HepG2 (cell line): ENCODE measurements around the gene GMEB2. TPM values are rescaled to one million over a fixed set of nuclear protein-coding genes. Genes with fewer than 3 reads are reported as not detected.

Experiments used
- ARNT2 ChIP-seq: sonication (generic); formaldehyde crosslinking; IDR thresholded peaks from 2 replicates; pipeline ENCODE4 v1.8.0; 2022; ENCODE audit warnings: mild to moderate bottlenecking, low read depth, missing genetic modification reagents, moderate library complexity
- FUBP1 ChIP-seq: sonication (generic); formaldehyde crosslinking; IDR thresholded peaks from 2 replicates; pipeline ENCODE4 v1.5.1; 2020; ENCODE audit warnings: missing genetic modification reagents, mild to moderate bottlenecking, borderline replicate concordance
- GTF3A ChIP-seq: sonication (generic); formaldehyde crosslinking; conservative IDR thresholded peaks from 2 replicates; pipeline ENCODE4 v1.4.0; 2020; ENCODE audit warnings: mild to moderate bottlenecking, missing genetic modification reagents
- IRX3 ChIP-seq: sonication (generic); formaldehyde crosslinking; IDR thresholded peaks from 2 replicates; pipeline ENCODE4 v1.8.1; 2023; ENCODE audit warnings: mild to moderate bottlenecking, low read depth, missing genetic modification reagents, borderline replicate concordance
- KAT2B ChIP-seq: fragments of 150-350 bp; IDR thresholded peaks from 2 replicates; pipeline ENCODE4 v1.6.1; 2014; ENCODE audit warnings: low read depth, low read length, borderline replicate concordance
- NR3C1 ChIP-seq: sonication (generic); formaldehyde crosslinking; IDR thresholded peaks from 2 replicates; pipeline ENCODE4 v1.4.0; 2020; ENCODE audit warnings: missing genetic modification reagents
- PLSCR1 ChIP-seq: sonication (generic); formaldehyde crosslinking; IDR thresholded peaks from 2 replicates; pipeline ENCODE4 v1.5.0; 2020; ENCODE audit warnings: missing genetic modification reagents, mild to moderate bottlenecking, borderline replicate concordance
- PRDM10 ChIP-seq: sonication (generic); formaldehyde crosslinking; IDR thresholded peaks from 2 replicates; pipeline ENCODE4 v1.4.0; 2020; ENCODE audit warnings: low read depth, missing genetic modification reagents
- RAD21 ChIP-seq: fragments of 450-650 bp; formaldehyde crosslinking; IDR thresholded peaks from 2 replicates; pipeline ENCODE4 v1.5.0; 2020; ENCODE audit warnings: mild to moderate bottlenecking
- SOX5 ChIP-seq: IDR thresholded peaks from 2 replicates; pipeline ENCODE4 v1.6.1; 2016; ENCODE audit warnings: borderline replicate concordance
- SRY ChIP-seq: sonication (generic); formaldehyde crosslinking; IDR thresholded peaks from 2 replicates; pipeline ENCODE4 v1.8.0; 2022; ENCODE audit warnings: mild to moderate bottlenecking, missing genetic modification reagents
- TMF1 ChIP-seq: sonication (generic); formaldehyde crosslinking; IDR thresholded peaks from 2 replicates; pipeline ENCODE4 v1.8.1; 2022; ENCODE audit warnings: low read depth, missing genetic modification reagents
- U2AF2 ChIP-seq: fragments of 200-400 bp; formaldehyde crosslinking; IDR thresholded peaks from 2 replicates; pipeline ENCODE4 v1.6.1; 2017; ENCODE audit warnings: low read depth, mild to moderate bottlenecking, low read length
- ZNF101 ChIP-seq: sonication (generic); formaldehyde crosslinking; IDR thresholded peaks from 2 replicates; pipeline ENCODE4 v1.4.0; 2020; ENCODE audit warnings: mild to moderate bottlenecking, low read depth, missing genetic modification reagents, borderline replicate concordance
- ZNF30 ChIP-seq: sonication (generic); formaldehyde crosslinking; IDR thresholded peaks from 2 replicates; pipeline ENCODE4 v1.5.0; 2020; ENCODE audit warnings: mild to moderate bottlenecking, missing genetic modification reagents
- ZNF75D ChIP-seq: sonication (generic); formaldehyde crosslinking; IDR thresholded peaks from 2 replicates; pipeline ENCODE4 v1.8.1; 2023; ENCODE audit warnings: missing genetic modification reagents, mild to moderate bottlenecking, borderline replicate concordance
- ZNF761 ChIP-seq: sonication (generic); formaldehyde crosslinking; conservative IDR thresholded peaks from 2 replicates; pipeline ENCODE4 v1.4.0; 2020; ENCODE audit warnings: mild to moderate bottlenecking, missing genetic modification reagents
- ZNF766 ChIP-seq: sonication (generic); formaldehyde crosslinking; IDR thresholded peaks from 2 replicates; pipeline ENCODE4 v1.5.0; 2020; ENCODE audit warnings: missing genetic modification reagents, borderline replicate concordance
- ZZZ3 ChIP-seq: sonication (generic); formaldehyde crosslinking; IDR thresholded peaks from 2 replicates; pipeline ENCODE4 v1.4.0; 2020; ENCODE audit warnings: missing genetic modification reagents, mild to moderate bottlenecking, borderline replicate concordance
- polyA plus RNA-seq, 8 experiments: library from polyadenylated mRNA; depleted of rRNA in 3 of 8; stranded (reverse) in 7 of 8; unstranded in 1 of 8; fragments of >200 nt; fragmentation: Illumina TruSeq in 4 of 8; extraction: Trizol in 4 of 8; gene quantifications; 2 replicates each; pipeline versions ENCODE4 v1.2.1 to v1.2.3, GENCODE V29; 2011 to 2016; ENCODE audit warnings: low read depth in 4 of 8, missing spikeins in 1 of 8, mixed read lengths in 1 of 8; ENCODE audit not compliant: insufficient read depth in 1 of 8
- total RNA-seq, 5 experiments: library from RNA; depleted of rRNA; stranded (reverse); fragments of >200 nt; fragmentation: Illumina TruSeq; extraction: Trizol; gene quantifications; 2 replicates each; pipeline ENCODE4 v1.2.3, GENCODE V29; 2016; ENCODE audit warnings: low read depth in 1 of 5
- TF ChIP-seq, protein P1 (sequence below): sonication (generic); formaldehyde crosslinking; IDR thresholded peaks from 2 replicates; pipeline ENCODE4 v1.5.1; 2020; ENCODE audit warnings: mild to moderate bottlenecking, missing genetic modification reagents

The GMEB2 gene
- total and polyA plus RNA-seq, 2 of the 13 experiments (the other 11 are each of a cell fraction or from before 2014, with no cell fraction given): 10.6 to 12.4 TPM

GRCh38 chr20:63578224-63579016, 48.5 kb downstream of the GMEB2 start (continued):
- TF ChIP-seq KAT2B: no peak
- TF ChIP-seq TMF1: no peak
- no peak for TF ChIP-seq ZNF101
- no peak for TF ChIP-seq NR3C1
- no peak for TF ChIP-seq SRY
- TF ChIP-seq ZZZ3 (CRISPR knock-in tag): no peak
- TF ChIP-seq, protein P1, sequence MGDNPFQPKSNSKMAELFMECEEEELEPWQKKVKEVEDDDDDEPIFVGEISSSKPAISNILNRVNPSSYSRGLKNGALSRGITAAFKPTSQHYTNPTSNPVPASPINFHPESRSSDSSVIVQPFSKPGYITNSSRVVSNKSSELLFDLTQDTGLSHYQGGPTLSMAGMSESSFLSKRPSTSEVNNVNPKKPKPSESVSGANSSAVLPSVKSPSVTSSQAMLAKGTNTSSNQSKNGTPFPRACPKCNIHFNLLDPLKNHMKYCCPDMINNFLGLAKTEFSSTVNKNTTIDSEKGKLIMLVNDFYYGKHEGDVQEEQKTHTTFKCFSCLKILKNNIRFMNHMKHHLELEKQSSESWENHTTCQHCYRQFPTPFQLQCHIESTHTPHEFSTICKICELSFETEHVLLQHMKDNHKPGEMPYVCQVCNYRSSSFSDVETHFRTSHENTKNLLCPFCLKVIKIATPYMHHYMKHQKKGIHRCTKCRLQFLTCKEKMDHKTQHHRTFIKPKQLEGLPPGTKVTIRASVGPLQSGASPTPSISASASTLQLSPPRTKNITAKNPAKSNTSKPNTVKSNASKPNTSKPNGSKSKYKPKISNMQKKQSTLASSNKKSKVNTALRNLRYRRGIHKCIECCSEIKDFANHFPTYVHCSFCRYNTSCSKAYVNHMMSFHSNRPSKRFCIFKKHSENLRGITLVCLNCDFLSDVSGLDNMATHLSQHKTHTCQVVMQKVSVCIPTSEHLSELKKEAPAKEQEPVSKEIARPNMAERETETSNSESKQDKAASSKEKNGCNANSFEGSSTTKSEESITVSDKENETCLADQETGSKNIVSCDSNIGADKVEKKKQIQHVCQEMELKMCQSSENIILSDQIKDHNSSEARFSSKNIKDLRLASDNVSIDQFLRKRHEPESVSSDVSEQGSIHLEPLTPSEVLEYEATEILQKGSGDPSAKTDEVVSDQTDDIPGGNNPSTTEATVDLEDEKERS (CRISPR knock-in tag): no peak
- no peak for TF ChIP-seq IRX3
- no peak for TF ChIP-seq U2AF2
- no peak for TF ChIP-seq GTF3A (CRISPR knock-in tag)
- TF ChIP-seq ZNF30 (CRISPR knock-in tag): no peak
- peak; percentile 61 for TF ChIP-seq RAD21 (CRISPR knock-in tag)
- TF ChIP-seq FUBP1 (CRISPR knock-in tag): peak; percentile 72; the same call in 1 of the 2 replicates
- no peak for TF ChIP-seq ARNT2
- no peak for TF ChIP-seq PLSCR1 (CRISPR knock-in tag)
- no peak for TF ChIP-seq ZNF75D (CRISPR knock-in tag)
- no peak for TF ChIP-seq ZNF761 (CRISPR knock-in tag)
- TF ChIP-seq ZNF766 (CRISPR knock-in tag): no peak
- 0 out of 2 replicates have a peak, but pooled peaks have one; percentile 21 for TF ChIP-seq PRDM10
- no peak for TF ChIP-seq SOX5 (CRISPR knock-in tag)
